SH-SY5Y (cell line): ENCODE measurements around the gene PSMD8.

Experiments used
- GATA2 ChIP-seq: IDR thresholded peaks from 2 replicates; pipeline ENCODE4 v1.6.1; 2011; ENCODE audit warnings: mild to moderate bottlenecking, low read depth, low read length
- GATA3 ChIP-seq: IDR thresholded peaks from 2 replicates; pipeline ENCODE4 v1.6.1; 2011; ENCODE audit warnings: low read depth, mild to moderate bottlenecking, low read length, moderate library complexity

DNA sequence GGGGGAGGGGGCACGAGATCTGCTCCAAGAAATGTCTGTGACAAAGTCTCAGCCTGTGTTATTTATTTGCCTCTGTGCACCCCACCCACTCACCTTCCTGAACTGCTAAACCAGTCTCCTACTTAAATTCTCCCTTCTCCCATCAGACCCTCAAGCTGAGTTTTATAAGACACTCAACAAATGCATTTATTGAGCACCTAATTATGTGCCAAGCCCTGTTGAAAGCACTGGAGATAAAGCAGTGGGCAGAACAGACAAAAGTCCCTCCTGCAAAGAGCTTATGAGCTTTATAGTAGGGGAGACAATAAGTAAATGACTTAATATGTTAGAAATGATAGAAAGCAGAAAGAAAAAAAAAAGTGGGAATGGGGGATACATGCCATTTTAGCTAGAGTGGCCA is 25.2 kb downstream of the PSMD8 start:
- TF ChIP-seq GATA3 (no peak), GATA2 (no peak)
